Prostate gland (tissue), 2 donors: ENCODE data around the gene CFAP54. TPM values are rescaled to one million over a fixed set of nuclear protein-coding genes. Genes with fewer than 3 reads are reported as not detected.

Experiments used
- DNase-seq: peaks from one replicate; pipeline ENCODE4 v3.0.0-alpha.2; 2019; ENCODE audit warnings: low spot score
- H3K27ac ChIP-seq, 2 donors: fragments of 200-600 bp; sonication (generic); 2 replicates each; pipeline ENCODE4 v1.5.1; 2017 to 2019
- H3K27me3 ChIP-seq: fragments of 200-600 bp; sonication (generic); replicated peaks from 2 replicates; pipeline ENCODE4 v1.5.1; 2019; ENCODE audit not compliant: insufficient read depth
- H3K36me3 ChIP-seq, 2 donors: fragments of 200-600 bp; sonication (generic); 1 replicate in 1 of 2; 2 replicates in 1 of 2; pipeline versions ENCODE4 v1.5.1 to v1.8.1; 2017 to 2019
- H3K4me1 ChIP-seq: fragments of 200-600 bp; sonication (generic); replicated peaks from 2 replicates; pipeline ENCODE4 v1.5.1; 2019
- H3K4me3 ChIP-seq, 2 donors: fragments of 200-600 bp; sonication (generic); 2 replicates each; pipeline ENCODE4 v1.5.1; 2017 to 2019
- H3K9me3 ChIP-seq: fragments of 200-600 bp; sonication (generic); 2 replicates; pipeline ENCODE4 v1.5.1; 2017
- CTCF ChIP-seq, 4 experiments: fragments of 200-600 bp in 2 of 4; fragments of 450-650 bp in 2 of 4; sonication (generic) in 2 of 4; IDR thresholded peaks; 1 replicate in 3 of 4; 2 replicates in 1 of 4; pipeline ENCODE4 v1.5.1; 2016 to 2019; ENCODE audit warnings: antibody characterized with exemption in 4 of 4, mild to moderate bottlenecking in 2 of 4, moderate library complexity in 2 of 4
- POLR2A ChIP-seq: fragments of 450-650 bp; IDR thresholded peaks from one replicate; pipeline ENCODE4 v1.6.1; 2016; ENCODE audit warnings: antibody characterized with exemption, mild to moderate bottlenecking
- POLR2AphosphoS5 ChIP-seq: sonication (generic); formaldehyde crosslinking; IDR thresholded peaks from one replicate; pipeline ENCODE4 v1.6.1; 2017; ENCODE audit warnings: antibody characterized with exemption
- WGBS: methylation state at CpG from one replicate; pipeline ENCODE4 v1.1.5; 2018; 5-methylcytosine and 5-hydroxymethylcytosine counted together
- intact Hi-C: fragments of 100-400 bp; cut with DNase I; formaldehyde crosslinking; loops from one replicate; pipeline ENCODE4 v1.14.2; 2022
- total RNA-seq, 2 donors: library from RNA; depleted of rRNA; stranded (reverse); fragments of >200 nt; gene quantifications; one replicate each; pipeline ENCODE4 v1.1.0, GENCODE V29; 2016

Gene CFAP54
- total RNA-seq, 2 donors from 2014 or later: 0.68 to 2.3 TPM

GRCh38 chr12:96496944-96497343, 7.6 kb downstream of the CFAP54 start:
- no peak for TF ChIP-seq POLR2A
- TF ChIP-seq CTCF (IDR thresholded peaks at IDR 0.05): no peak
- TF ChIP-seq POLR2AphosphoS5: no peak
- no peaks in the 10 kb centered on the region for H3K36me3 ChIP-seq
- intact Hi-C loops: no loop called here
- no peaks in the 10 kb centered on the region for H3K4me1 ChIP-seq
- no peak overlapping the region for H3K27ac ChIP-seq
- WGBS: 88% methylated on average over 1 of the region's 1 CpG
- no peak overlapping the region for H3K4me3 ChIP-seq
- DNase-seq: no peak
- no peaks in the 10 kb centered on the region for H3K9me3 ChIP-seq
- no peaks in the 10 kb centered on the region for H3K27me3 ChIP-seq

GRCh38 chr12:96497855-96498254, 8.5 kb downstream of the CFAP54 start:
- H3K4me3 ChIP-seq: no peak overlapping the region
- no peaks in the 10 kb centered on the region for H3K27me3 ChIP-seq
- H3K4me1 ChIP-seq: no peaks in the 10 kb centered on the region
- DNase-seq: no peak
- 82% methylated on average over 2 of the region's 2 CpGs for WGBS
- no peaks in the 10 kb centered on the region for H3K36me3 ChIP-seq
- H3K27ac ChIP-seq: no peak overlapping the region
- H3K9me3 ChIP-seq: no peaks in the 10 kb centered on the region
- TF ChIP-seq POLR2A (no peak), CTCF (IDR thresholded peaks at IDR 0.05) (no peak), POLR2AphosphoS5 (no peak)
- intact Hi-C loops: no loop called here

- Histone ChIP-seq H3K4me3 (no peak overlapping the region), H3K4me1 (no peaks in the 10 kb centered on the region), H3K27me3 (no peaks in the 10 kb centered on the region), H3K9me3 (no peaks in the 10 kb centered on the region), H3K27ac (no peak overlapping the region), H3K36me3 (no peaks in the 10 kb centered on the region)
- 10% methylated on average over 3 of the region's 3 CpGs for WGBS
- TF ChIP-seq POLR2A: no peak
- TF ChIP-seq CTCF (IDR thresholded peaks at IDR 0.05): peak in 1 of 4 experiments; percentile 12
- DNase-seq: no peak
- intact Hi-C loops: loop anchor here (5.0 kb wide), 1 partner anchor 98 kb away; the partner anchor contains the start of gene CDK17
These were observed 11.3 kb downstream of the CFAP54 start for GRCh38 chr12:96500693-96501092.

- peak; percentile 20 for DNase-seq
- intact Hi-C loops: loop anchor here (5.0 kb wide), 1 partner anchor 99 kb away; the partner anchor contains the start of gene CDK17
- TF ChIP-seq POLR2A (no peak), POLR2AphosphoS5 (peak; percentile 37)
- Histone ChIP-seq H3K9me3 (no peaks in the 10 kb centered on the region), H3K27ac (no peak overlapping the region), H3K4me3 (no peak overlapping the region), H3K4me1 (no peaks in the 10 kb centered on the region), H3K27me3 (no peaks in the 10 kb centered on the region), H3K36me3 (no peaks in the 10 kb centered on the region)
- WGBS: 43% methylated on average over 5 of the region's 5 CpGs
These were observed 11.9 kb downstream of the CFAP54 start for GRCh38 chr12:96501133-96501761.

GRCh38 chr12:96501908-96502307, 12.5 kb downstream of the CFAP54 start:
- DNase-seq: no peak

More at GRCh38 chr12:96501908-96502307, 12.5 kb downstream of the CFAP54 start:
- no peaks in the 10 kb centered on the region for H3K9me3 ChIP-seq
- no peaks in the 10 kb centered on the region for H3K4me1 ChIP-seq
- no peak overlapping the region for H3K4me3 ChIP-seq
- H3K36me3 ChIP-seq: no peaks in the 10 kb centered on the region
- TF ChIP-seq POLR2A (no peak), POLR2AphosphoS5 (no peak), CTCF (IDR thresholded peaks at IDR 0.05) (no peak)
- H3K27me3 ChIP-seq: no peaks in the 10 kb centered on the region
- intact Hi-C loops: loop anchor here (5.0 kb wide), 1 partner anchor 100 kb away; the partner anchor contains the start of gene CDK17
- no peak overlapping the region for H3K27ac ChIP-seq
